WTC11 (cell line): ENCODE results near the gene CARD14.

ENCODE experiments used
- ATF2 ChIP-seq: sonication (generic); formaldehyde crosslinking; IDR thresholded peaks from 2 replicates; pipeline ENCODE4 v1.8.1; 2022; ENCODE audit warnings: low read depth, missing genetic modification reagents, borderline replicate concordance
- CTCF ChIP-seq: fragments of 200-600 bp; IDR thresholded peaks from 2 replicates; pipeline ENCODE4 v1.8.0; 2022; ENCODE audit warnings: antibody characterized with exemption
- ELF4 ChIP-seq: sonication (generic); formaldehyde crosslinking; IDR thresholded peaks from 2 replicates; pipeline ENCODE4 v1.8.1; 2022; ENCODE audit warnings: low read depth, mild to moderate bottlenecking, moderate library complexity, missing genetic modification reagents
- HMGXB4 ChIP-seq: sonication (generic); formaldehyde crosslinking; IDR thresholded peaks from 2 replicates; pipeline ENCODE4 v1.8.1; 2023; ENCODE audit warnings: mild to moderate bottlenecking, moderate library complexity, missing genetic modification reagents
- NFE2L1 ChIP-seq: sonication (generic); formaldehyde crosslinking; IDR thresholded peaks from 2 replicates; pipeline ENCODE4 v1.8.1; 2023; ENCODE audit warnings: missing genetic modification reagents
- NR1H2 ChIP-seq: sonication (generic); formaldehyde crosslinking; IDR thresholded peaks from 2 replicates; pipeline ENCODE4 v1.9.0; 2021; ENCODE audit warnings: mild to moderate bottlenecking, moderate library complexity, missing genetic modification reagents
- SP1 ChIP-seq: sonication (generic); formaldehyde crosslinking; conservative IDR thresholded peaks from 2 replicates; pipeline ENCODE4 v1.8.1; 2022; ENCODE audit warnings: missing genetic modification reagents
- ZNF121 ChIP-seq: sonication (generic); formaldehyde crosslinking; IDR thresholded peaks from 2 replicates; pipeline ENCODE4 v1.8.0; 2023; ENCODE audit warnings: missing genetic modification reagents
- ZNF138 ChIP-seq: sonication (generic); formaldehyde crosslinking; conservative IDR thresholded peaks from 2 replicates; pipeline ENCODE4 v1.8.1; 2022; ENCODE audit warnings: mild to moderate bottlenecking, moderate library complexity, missing genetic modification reagents
- ZNF396 ChIP-seq: fragments of 250-450 bp; sonication (Bioruptor Pico); IDR thresholded peaks from 2 replicates; pipeline ENCODE4 v1.8.0; 2021; ENCODE audit warnings: mild to moderate bottlenecking, moderate library complexity, borderline replicate concordance

GRCh38 chr17:80212962-80213642 is 43.3 kb downstream of the CARD14 start:
- TF ChIP-seq CTCF (no peak), ELF4 (no peak), ZNF121 (CRISPR knock-in tag) (no peak), NFE2L1 (no peak), NR1H2 (CRISPR knock-in tag) (no peak), SP1 (CRISPR knock-in tag) (no peak), HMGXB4 (CRISPR knock-in tag) (no peak), ZNF396 (CRISPR knock-in tag) (no peak), ATF2 (CRISPR knock-in tag) (no peak), ZNF138 (CRISPR knock-in tag) (no peak)
